Right lobe of liver (tissue), 6 donors: ENCODE results near the gene PRDM16. TPM values are rescaled to one million over a fixed set of nuclear protein-coding genes. Genes with fewer than 3 reads are reported as not detected.

Experiments used
- ATAC-seq, 4 donors: fragments of 200-7000 bp; cut with Tn5 transposase; one replicate each; pipeline ENCODE4 v1.9.1; 2020; ENCODE audit warnings: mild to moderate bottlenecking in 4 of 4, moderate library complexity in 4 of 4
- DNase-seq, 3 donors: peaks; one replicate each; pipeline ENCODE4 v3.0.0-alpha.2; 2020
- H3K27ac ChIP-seq, 3 donors: fragments of 200-600 bp; one replicate each; pipeline ENCODE4 v1.8.0; 2022
- H3K27me3 ChIP-seq, 2 donors: fragments of 200-600 bp; one replicate each; pipeline ENCODE4 v1.8.0; 2022
- H3K36me3 ChIP-seq, 4 donors: fragments of 200-600 bp; sonication (generic) in 1 of 4; one replicate each; pipeline versions ENCODE4 v1.5.1 to v1.8.0; 2017 to 2022; ENCODE audit warnings: control low read depth in 1 of 4
- H3K4me1 ChIP-seq, 4 donors: fragments of 200-600 bp; sonication (generic) in 1 of 4; one replicate each; pipeline versions ENCODE4 v1.5.1 to v1.8.0; 2017 to 2022; ENCODE audit warnings: control low read depth in 1 of 4
- H3K4me3 ChIP-seq, 3 donors: fragments of 200-600 bp; one replicate each; pipeline ENCODE4 v1.8.0; 2022
- H3K9me3 ChIP-seq, 4 donors: fragments of 200-600 bp; sonication (generic) in 1 of 4; one replicate each; pipeline versions ENCODE4 v1.5.1 to v1.8.0; 2017 to 2022; ENCODE audit warnings: control low read depth in 1 of 4
- POLR2A ChIP-seq: fragments of 450-650 bp; IDR thresholded peaks from one replicate; pipeline ENCODE4 v1.6.1; 2017; ENCODE audit warnings: antibody characterized with exemption, mild to moderate bottlenecking
- WGBS: methylation state at CpG from one replicate; pipeline ENCODE4 v1.1.6; 2018; ENCODE audit warnings: low coverage, low lambda C conversion rate; ENCODE audit not compliant: insufficient coverage; ENCODE audit errors: missing lambda C conversion rate; 5-methylcytosine and 5-hydroxymethylcytosine counted together
- intact Hi-C, 2 donors: fragments of 100-400 bp; cut with DNase I; formaldehyde crosslinking; loops; one replicate each; pipeline versions ENCODE4 v1.11.2 to v1.14.1; 2022
- total RNA-seq, 6 experiments: library from RNA; depleted of rRNA in 2 of 6; stranded (reverse); fragments of >200 nt in 2 of 6; fragmentation: NEBNext Ultra II Directional in 3 of 6; extraction: Animal tissue kit (Norgen Biotek cat#: 25700) in 3 of 6; gene quantifications; one replicate each; pipeline versions ENCODE4 v1.1.0 to v1.2.4, GENCODE V29; 2016 to 2023
- TF ChIP-seq, protein P1 (sequence below), 4 donors: fragments of 200-600 bp in 3 of 4; fragments of 450-650 bp in 1 of 4; IDR thresholded peaks; one replicate each; pipeline versions ENCODE4 v1.5.1 to v1.8.0; 2016 to 2022; ENCODE audit warnings: antibody characterized with exemption in 4 of 4, mild to moderate bottlenecking in 2 of 4
- donor health status: DM: no; HTN: yes; CAD: no.
- donor health status: DM: no; HTN: no; CAD: no.
- donor health status: DM: no; HTN: no; CAD: no.
- donor health status: DM: no; HTN: yes; CAD: no.
- donor health status: DM: no; HTN: yes; CAD: no.

PRDM16 gene
- total RNA-seq, 6 experiments from 2014 or later: 0.06 to 0.75 (median 0.28) TPM

DNA sequence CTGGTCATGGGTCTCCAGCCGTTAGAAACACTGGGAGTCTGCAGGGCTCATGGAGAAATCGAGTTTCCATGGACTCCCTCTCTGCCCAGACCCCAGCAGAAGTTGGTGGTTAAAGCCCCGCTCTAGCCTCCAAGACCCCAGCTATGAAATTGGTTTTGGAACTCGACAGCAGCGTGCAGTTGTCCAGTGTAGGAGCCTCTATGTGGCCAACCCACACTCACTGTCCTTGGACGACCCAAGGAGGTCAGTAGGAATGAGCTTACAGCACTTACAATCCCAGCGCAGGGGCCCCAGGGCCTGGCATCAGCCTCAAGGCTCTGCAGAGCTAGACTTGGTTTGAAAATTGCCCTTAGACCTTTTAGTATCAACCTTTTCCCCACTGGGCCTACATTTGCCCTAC lies 3.2 kb upstream of the PRDM16 start:
- peaks cover 0 to 23% (median 3%) of the 10 kb centered on the region in 4 donors for H3K4me1 ChIP-seq
- H3K36me3 ChIP-seq: no peaks in the 10 kb centered on the region
- H3K4me3 ChIP-seq: no peak overlapping the region
- no peak overlapping the region for H3K27ac ChIP-seq
- no peak for TF ChIP-seq POLR2A
- TF ChIP-seq, protein P1, sequence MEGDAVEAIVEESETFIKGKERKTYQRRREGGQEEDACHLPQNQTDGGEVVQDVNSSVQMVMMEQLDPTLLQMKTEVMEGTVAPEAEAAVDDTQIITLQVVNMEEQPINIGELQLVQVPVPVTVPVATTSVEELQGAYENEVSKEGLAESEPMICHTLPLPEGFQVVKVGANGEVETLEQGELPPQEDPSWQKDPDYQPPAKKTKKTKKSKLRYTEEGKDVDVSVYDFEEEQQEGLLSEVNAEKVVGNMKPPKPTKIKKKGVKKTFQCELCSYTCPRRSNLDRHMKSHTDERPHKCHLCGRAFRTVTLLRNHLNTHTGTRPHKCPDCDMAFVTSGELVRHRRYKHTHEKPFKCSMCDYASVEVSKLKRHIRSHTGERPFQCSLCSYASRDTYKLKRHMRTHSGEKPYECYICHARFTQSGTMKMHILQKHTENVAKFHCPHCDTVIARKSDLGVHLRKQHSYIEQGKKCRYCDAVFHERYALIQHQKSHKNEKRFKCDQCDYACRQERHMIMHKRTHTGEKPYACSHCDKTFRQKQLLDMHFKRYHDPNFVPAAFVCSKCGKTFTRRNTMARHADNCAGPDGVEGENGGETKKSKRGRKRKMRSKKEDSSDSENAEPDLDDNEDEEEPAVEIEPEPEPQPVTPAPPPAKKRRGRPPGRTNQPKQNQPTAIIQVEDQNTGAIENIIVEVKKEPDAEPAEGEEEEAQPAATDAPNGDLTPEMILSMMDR (IDR thresholded peaks at IDR 0.05): no peak
- 15% methylated on average over 2 of the region's 7 CpGs for WGBS
- H3K27me3 ChIP-seq: peaks cover 0 to 38% of the 10 kb centered on the region in 2 donors
- intact Hi-C loops: loop anchor here in 1 of 2 donors (5.0 kb wide), 1 partner anchor 217 kb away; no protein-coding TSS in a partner anchor
- ATAC-seq: no peak
- H3K9me3 ChIP-seq: no peaks in the 10 kb centered on the region
- peak in 2 of 3 donors; percentile 10 to 33 for DNase-seq

DNA sequence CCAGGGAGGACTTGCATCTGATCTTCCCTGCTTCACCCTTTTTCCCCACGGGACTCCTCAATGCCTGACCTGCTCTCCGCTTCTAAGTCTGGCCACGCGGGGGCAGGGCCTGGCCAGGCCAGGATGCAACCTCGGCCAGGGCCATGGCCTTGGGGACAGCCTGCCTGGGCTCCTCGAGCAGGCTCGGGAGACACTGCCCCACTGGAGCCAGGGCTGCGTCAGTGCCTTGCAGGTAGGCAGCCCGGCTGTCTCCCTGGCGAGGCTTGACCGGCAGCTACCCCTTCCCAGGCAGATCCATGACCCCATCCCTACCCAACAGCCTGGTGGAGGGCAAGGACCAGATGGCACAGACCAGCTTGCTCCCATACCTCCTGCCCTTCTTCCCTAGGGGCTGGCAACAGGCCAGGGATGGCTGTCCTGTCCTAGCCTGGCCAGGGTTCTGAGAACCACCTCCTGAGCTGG lies 2.7 kb upstream of the PRDM16 start:
- H3K27me3 ChIP-seq: peaks cover 0 to 42% of the 10 kb centered on the region in 2 donors
- ATAC-seq (peak; percentile 80 to 87 (median 84)), DNase-seq (peak; percentile 75 to 76 (median 76))
- no peaks in the 10 kb centered on the region for H3K9me3 ChIP-seq
- 11% methylated on average over 7 of the region's 11 CpGs for WGBS
- intact Hi-C loops: loop anchor here in 1 of 2 donors (5.0 kb wide), 1 partner anchor 216 kb away; no protein-coding TSS in a partner anchor
- H3K36me3 ChIP-seq: no peaks in the 10 kb centered on the region
- peaks cover 0 to 23% (median 3%) of the 10 kb centered on the region in 4 donors for H3K4me1 ChIP-seq
- no peak overlapping the region for H3K27ac ChIP-seq
- TF ChIP-seq, protein P1 (IDR thresholded peaks at IDR 0.05): peak; percentile 48 to 76 (median 63)
- TF ChIP-seq POLR2A: no peak
- no peak overlapping the region for H3K4me3 ChIP-seq

DNA sequence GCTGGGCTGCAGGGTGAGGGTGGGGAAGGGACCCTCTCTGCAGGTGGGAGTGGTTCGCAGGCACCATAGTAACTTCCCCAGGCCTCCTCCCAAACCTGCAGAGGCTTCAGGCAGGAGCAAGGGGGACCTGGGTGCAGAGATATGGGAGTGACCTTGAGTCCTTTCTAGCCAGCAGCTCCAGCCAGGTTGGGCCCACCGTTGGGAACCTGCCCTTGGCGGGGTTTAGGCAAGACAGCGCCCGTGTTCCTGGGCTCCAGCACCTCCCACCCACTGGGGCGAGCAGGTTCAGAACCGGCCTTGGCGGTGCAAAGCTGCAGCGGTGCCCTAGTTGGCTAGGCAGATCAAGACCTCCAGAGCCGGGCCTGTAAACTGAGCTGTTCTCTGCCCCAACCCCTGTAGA lies 2.2 kb upstream of the PRDM16 start:
- intact Hi-C loops: loop anchor here in 1 of 2 donors (5.0 kb wide), 1 partner anchor 215 kb away; no protein-coding TSS in a partner anchor
- peaks cover 0 to 23% (median 3%) of the 10 kb centered on the region in 4 donors for H3K4me1 ChIP-seq
- no peak overlapping the region for H3K27ac ChIP-seq
- peaks cover 0 to 47% of the 10 kb centered on the region in 2 donors for H3K27me3 ChIP-seq
- TF ChIP-seq, protein P1 (IDR thresholded peaks at IDR 0.05): no peak
- TF ChIP-seq POLR2A: no peak
- no peaks in the 10 kb centered on the region for H3K9me3 ChIP-seq
- DNase-seq (peak in 2 of 3 donors; percentile 9 to 50), ATAC-seq (no peak)
- WGBS: 89% methylated on average over 3 of the region's 10 CpGs
- no peak overlapping the region for H3K4me3 ChIP-seq
- no peaks in the 10 kb centered on the region for H3K36me3 ChIP-seq

DNA sequence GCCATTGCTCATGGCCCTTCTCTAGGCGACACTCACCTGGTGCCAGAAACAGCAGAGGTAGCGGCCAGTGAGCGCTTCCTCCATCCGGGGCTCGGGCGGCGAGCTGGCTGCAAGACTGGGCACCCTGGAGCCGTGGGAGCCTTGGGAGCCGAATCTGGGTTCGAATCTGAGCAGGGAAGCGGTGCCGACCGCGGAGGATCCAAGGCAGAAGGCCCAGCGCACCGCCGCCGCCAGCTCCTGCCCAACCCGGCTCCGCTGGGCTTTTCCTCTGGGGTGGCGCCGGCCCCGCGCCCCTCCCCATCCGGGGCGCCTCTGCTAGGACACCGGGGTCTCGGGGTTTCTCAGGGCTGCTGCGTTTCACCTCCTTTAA lies 1.7 kb upstream of the PRDM16 start:
- peaks cover 0 to 46% of the 10 kb centered on the region in 2 donors for H3K27me3 ChIP-seq
- WGBS: no CpG with 5 or more reads among the region's 29 CpGs
- TF ChIP-seq POLR2A: no peak
- TF ChIP-seq, protein P1 (IDR thresholded peaks at IDR 0.05): no peak
- H3K36me3 ChIP-seq: no peaks in the 10 kb centered on the region
- peak in 2 of 3 donors; percentile 14 to 43 for DNase-seq
- H3K27ac ChIP-seq: no peak overlapping the region
- no peak overlapping the region for H3K4me3 ChIP-seq
- H3K4me1 ChIP-seq: peaks cover 0 to 23% (median 3%) of the 10 kb centered on the region in 4 donors
- no peaks in the 10 kb centered on the region for H3K9me3 ChIP-seq
- no peak for ATAC-seq
- intact Hi-C loops: loop anchor here in 1 of 2 donors (5.0 kb wide), 1 partner anchor 215 kb away; no protein-coding TSS in a partner anchor
